NCI-H526 treated with DMSO at 0.1 percent for 48 hours (cell line): Measurements from ENCODE around the gene SPATA46.
"Not testable (repeated sequence)": the region's sequence is repeated elsewhere in the genome, so short reads cannot be mapped to it uniquely, and the experiment has no call there.

Experiments used
- DNase-seq: peaks from one replicate; lab custom pipeline; 2025; lab: John Stamatoyannopoulos, UW

SPATA46 gene

DNA sequence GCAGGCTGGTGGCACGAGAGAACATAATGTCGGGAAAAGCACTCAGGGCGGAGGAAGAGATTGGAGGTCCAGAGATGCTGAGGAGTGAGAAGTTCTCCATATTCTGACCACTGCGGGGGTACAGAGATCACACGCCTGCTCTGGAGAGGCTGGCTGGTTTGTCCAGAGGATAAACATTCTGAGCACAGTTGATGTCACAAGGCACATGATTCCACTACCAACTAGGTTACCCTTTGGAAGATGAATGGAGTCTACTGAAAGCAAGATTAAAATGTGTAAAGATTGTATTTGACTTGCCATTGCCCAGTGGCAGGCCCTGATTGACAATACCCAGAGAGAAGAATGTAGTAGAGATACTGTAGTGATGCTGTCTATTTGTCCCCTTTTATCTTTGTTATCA, at the start of gene SPATA46:
TSS of gene SPATA46 (minus strand) at position 164 of the 400 bp plus-strand sequence. CDS start at position 100, 64 bp downstream.
- no peak for DNase-seq

DNA sequence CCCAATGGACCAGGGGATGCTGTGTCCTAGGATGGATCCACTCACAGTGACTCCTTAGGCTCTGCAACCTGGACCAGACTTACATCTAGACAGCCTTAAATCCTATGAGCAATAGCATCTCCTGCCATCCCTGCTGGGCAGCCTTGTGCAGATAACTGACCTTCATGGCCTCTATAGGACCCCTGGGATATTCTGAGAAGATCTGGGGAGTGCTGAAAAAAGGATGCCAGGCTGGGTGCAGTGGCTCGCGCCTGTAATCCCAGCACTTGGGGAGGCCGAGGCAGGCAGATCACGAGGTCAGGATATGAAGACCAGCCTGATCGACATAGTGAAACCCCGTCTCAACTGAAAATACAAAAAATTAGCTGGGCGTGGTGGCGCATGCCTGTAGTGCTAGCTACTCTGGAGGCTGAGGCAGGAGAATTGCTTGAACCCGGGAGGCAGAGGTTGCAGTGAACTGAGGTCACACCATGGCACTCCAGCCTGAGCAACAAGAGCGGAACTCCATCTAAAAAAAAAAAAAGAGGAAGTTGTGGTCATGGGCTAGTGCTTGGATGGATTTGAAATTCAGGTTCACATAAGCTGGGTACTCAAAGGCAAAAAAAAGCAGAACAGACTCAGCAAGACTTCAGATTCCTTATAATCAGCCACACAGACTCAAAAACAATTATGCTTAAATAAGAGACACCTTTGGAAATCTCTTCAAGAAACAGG, 46.2 kb upstream of the SPATA46 start:
- no peak for DNase-seq

GRCh38 chr1:162421258-162422164, 44.9 kb upstream of the SPATA46 start:
- DNase-seq = no peak

GRCh38 chr1:162420120-162420519, 43.5 kb upstream of the SPATA46 start:
- DNase-seq = no peak

DNA sequence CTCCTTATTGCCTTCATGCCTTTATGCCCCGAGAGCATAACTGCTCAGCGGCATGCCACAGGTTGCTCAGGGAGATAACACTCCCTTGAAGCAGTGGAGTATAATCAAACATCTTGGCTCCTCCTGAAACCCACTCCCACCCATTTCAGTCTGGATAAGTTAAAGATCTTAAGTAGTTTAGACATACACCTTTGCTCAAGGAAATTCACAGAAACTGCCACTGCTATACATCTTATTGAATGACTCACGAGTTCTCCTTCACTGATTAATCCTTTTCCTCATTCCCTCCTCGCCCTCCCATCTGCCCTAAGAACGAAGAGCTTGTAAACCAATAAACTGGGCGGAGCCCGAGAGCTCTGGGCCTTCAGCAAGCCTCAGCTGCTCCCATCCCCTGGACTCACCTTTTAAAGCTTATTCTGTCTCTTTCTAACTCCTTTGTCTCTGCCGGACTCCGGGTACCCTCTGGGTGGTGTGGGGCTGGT, 42.8 kb upstream of the SPATA46 start:
- not testable (repeated sequence) for DNase-seq

- not testable (repeated sequence) for DNase-seq
Observed at GRCh38 chr1:162418584-162418983, 41.9 kb upstream of the SPATA46 start.

- no peak for DNase-seq
Observed at GRCh38 chr1:162417650-162418049, 41.0 kb upstream of the SPATA46 start.

GRCh38 chr1:162416909-162417308, 40.3 kb upstream of the SPATA46 start:
- DNase-seq = no peak

- DNase-seq = no peak
Observed at GRCh38 chr1:162416215-162416614, 39.6 kb upstream of the SPATA46 start.

DNA sequence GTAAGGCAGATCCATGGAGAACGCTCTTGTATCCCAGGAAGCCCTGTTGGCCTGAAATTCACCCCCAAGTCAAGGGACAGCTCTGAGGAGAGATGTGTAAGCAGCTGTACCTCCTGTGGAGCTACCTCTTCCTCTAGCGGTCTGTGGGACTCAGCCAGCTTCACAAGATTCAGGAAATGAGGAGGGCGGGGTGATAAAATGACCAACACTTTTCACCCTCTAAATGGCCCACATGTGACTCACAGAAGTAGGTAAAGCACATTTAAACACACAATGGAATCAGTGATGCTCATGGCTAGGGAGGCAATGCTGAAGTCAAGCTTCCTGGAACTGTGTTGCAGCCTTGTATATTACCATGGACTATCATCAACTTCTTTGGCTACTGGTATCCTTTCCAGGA, 35.3 kb upstream of the SPATA46 start, which contains the start of gene SH2D1B:
TSS of gene SH2D1B (minus strand) at position 135 of the 400 bp plus-strand sequence. CDS start at position 15, 120 bp downstream.
- DNase-seq = no peak

GRCh38 chr1:162407539-162407938, 30.9 kb upstream of the SPATA46 start:
- no peak for DNase-seq

- no peak for DNase-seq
Observed at GRCh38 chr1:162406811-162407210, 30.2 kb upstream of the SPATA46 start.

DNA sequence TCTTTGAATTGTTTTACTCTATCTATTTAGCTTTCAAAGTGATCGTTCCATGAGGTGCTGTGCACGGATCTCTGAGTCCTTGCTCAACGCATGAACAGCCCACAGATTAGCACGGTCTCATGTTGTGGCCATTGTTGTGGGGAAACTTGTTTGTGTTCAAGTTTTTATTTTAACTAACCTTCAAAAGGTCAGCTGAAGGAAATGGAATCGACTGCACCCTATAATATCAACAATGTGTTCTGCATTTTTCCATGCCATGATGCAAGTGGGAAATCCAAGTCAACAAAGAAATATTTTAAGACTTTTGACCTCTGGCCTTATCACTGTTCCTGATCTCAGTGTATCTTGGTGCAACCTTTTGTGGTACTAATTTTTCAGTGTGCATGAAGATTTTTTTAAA, 29.1 kb upstream of the SPATA46 start:
- DNase-seq = no peak

DNA sequence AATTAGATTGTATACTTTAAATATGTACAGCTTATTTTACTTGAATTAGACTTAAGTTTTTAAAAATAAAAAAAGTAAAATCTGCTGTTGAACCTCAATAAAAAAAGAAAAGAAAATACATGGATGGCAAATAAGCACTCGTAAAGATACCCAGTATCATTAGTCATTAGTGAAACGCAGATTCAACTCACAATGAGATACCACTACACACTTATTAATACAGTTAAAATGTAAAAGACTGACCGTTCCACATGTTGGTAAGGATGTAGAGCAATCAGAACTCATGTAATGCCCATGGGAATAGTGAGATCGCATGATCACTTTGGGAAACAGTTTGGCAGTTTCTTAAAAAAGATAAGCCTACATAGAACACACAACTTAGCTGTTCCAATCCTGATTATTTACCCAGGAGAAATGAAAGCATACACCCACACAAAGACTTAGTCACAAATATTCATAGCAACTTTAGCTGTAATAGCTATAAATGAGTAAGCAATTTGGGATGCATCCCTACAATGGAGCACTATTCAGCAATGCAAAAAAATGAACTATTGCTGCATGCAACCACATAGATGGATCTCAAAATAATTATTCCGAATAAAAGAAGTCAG, 28.0 kb upstream of the SPATA46 start:
- no peak for DNase-seq

DNA sequence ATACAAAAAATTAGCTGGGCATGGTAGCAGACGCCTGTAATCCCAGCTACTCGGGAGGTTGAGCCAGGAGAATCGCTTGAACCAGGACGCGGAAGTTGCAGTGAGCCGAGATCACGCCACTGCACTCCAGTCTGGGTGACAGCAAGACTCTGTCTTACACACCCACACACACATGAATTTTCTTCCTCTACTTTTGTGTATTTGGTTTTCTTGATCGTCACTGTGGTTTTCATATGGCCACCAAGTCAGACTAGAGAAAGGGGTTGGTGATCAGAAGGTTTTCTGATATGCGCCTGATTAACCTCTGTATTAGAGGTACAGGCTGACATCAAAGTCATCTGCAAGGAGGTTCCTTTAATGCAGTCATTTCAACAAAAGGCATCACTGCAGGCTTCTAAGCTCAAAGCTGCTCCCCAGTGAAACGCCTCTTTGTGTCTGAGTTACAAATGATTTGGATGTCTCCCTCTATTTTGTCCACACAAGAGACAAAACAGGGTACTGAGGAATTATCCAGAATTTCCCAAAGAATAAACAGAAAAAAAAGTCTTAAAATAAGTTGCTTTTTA, 24.2 kb upstream of the SPATA46 start:
- no peak for DNase-seq

DNA sequence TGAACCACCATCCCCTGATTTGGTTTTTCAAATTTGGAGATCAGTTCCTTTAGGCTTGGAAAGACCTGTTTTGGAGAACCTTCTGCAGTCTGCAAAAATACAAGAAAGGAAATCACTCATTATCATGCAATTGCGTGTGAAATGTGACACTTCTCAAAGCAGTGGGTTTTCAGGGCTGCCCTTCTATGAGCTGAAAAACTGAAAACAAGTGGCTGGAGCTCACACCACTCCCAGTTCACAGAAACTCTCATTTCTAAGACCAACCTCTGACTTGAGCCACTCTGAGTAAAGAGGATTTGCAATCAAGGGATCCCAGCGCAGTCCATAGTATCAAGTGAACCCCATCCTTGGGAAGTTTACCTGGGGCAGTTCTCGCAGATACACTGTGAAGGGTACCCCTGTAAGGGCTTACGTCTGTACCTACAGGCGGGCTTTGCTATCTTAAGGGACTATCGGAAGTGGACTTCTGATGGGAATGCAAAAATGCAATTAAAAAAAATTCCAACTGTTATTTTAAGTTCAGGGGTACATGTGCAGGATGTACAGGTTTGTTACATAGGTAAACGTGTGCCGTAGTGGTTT, 22.4 kb upstream of the SPATA46 start:
- DNase-seq = no peak

- DNase-seq = no peak
Observed at GRCh38 chr1:162397943-162398560, 21.4 kb upstream of the SPATA46 start.

GRCh38 chr1:162397039-162397448, 20.4 kb upstream of the SPATA46 start:
- DNase-seq = no peak

- DNase-seq = no peak
Observed at GRCh38 chr1:162396201-162396906, 19.7 kb upstream of the SPATA46 start.

GRCh38 chr1:162391790-162392563, 15.3 kb upstream of the SPATA46 start:
- peak; percentile 71 for DNase-seq
